GM18520 (cell line): ENCODE results near the gene ZNF692.
"Not testable (repeated sequence)": the region's sequence is repeated elsewhere in the genome, so short reads cannot be mapped to it uniquely, and the experiment has no call there.

Experiments used
- ATAC-seq: cut with Tn5 transposase; IDR thresholded peaks from one replicate; pipeline ENCODE4 v1.9.1; 2021; ENCODE audit not compliant: unreplicated experiment

Gene ZNF692

DNA sequence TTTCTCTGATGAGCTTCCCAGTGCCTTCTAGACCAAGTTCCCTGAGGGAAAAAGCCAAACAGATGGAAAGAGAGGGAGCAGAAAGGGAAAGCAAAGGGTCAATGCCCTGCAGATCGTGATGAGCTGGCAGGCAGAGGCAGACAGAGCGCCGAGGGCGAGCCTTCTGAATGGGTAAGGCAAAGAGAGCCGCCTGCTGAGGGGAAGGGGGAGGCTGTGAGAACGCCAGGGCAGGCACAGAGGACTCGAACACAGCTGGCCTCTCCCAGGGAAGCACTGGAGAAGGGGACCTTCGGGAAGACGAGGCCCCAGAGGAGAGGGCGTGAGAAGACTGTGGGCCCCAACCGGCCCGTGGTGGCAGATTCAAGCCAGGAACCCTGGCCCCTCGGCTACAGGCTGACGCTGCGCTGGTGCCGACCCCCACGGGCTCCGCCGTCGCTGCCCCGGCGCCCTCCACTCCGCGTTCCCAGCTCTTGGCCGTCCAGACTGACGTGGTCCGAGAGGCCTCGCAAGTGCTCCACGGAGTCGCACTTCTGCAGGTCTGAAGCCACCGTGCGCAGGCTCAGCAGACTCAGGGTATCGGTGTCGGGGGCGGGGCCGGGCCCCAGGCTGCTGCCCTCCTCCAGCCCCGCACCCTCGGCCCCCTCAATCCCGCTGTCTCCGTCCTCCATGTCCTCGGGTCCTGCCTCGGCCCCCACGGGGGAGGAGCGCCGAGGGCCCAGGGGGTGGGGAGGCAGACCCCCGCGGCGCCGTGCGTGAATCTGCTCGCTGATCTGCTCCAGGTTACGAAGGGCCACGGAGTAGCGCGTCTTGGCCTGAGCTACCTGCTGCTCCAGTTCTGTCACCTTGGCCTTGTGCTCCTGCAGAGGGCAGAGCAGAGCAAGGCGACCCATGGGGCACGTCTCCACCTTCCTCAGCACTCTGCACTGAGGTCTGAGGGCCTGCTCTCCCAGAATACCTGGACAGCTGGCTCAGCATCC lies 47.1 kb downstream of the ZNF692 start:
- no peak for ATAC-seq

- no peak for ATAC-seq
Observed at GRCh38 chr1:248810727-248811513, 48.0 kb downstream of the ZNF692 start.

GRCh38 chr1:248810000-248810726 lies 48.7 kb downstream of the ZNF692 start:
- ATAC-seq, result no peak

DNA sequence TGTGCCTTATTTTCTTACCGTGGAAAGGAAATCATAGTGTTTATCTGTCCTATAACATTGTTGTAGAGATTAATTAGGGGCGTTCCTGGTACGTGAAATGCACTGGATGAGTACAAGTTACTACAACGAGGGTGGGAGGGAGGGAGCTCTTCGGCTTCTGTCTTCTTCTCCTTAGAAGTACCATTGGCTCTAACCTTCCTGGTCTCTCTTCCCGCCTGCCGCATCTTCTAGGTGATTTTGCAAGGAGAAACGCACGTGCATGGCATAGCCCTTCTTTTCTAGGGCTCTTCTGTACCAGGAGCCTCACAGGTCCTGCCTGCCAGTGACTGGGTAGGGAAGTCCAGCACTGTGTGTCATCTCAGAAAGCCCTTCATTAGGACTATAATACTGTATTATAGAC lies 50.0 kb downstream of the ZNF692 start:
- no peak for ATAC-seq

- ATAC-seq, result peak; percentile 35
Observed at GRCh38 chr1:248807067-248807737, 51.7 kb downstream of the ZNF692 start.

DNA sequence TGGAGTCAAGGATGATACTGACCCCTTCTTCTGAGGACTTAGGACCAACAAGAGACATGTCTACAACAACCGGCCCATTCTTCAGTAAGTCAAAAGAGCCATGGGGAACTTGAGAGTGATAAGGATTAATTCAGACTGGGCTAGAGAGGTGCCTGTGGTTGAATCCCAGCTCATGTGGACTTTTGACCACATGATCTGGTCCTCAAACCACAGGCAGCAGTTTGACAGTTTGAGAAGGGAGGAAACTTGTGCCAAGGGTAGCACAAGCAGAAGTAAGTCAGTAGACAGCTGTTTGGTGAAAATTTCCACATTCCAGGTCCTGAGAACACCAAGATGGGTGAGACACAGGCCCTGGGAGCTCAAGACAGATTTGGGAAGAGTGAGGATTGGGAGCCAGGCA lies 53.0 kb downstream of the ZNF692 start:
- ATAC-seq, result no peak

DNA sequence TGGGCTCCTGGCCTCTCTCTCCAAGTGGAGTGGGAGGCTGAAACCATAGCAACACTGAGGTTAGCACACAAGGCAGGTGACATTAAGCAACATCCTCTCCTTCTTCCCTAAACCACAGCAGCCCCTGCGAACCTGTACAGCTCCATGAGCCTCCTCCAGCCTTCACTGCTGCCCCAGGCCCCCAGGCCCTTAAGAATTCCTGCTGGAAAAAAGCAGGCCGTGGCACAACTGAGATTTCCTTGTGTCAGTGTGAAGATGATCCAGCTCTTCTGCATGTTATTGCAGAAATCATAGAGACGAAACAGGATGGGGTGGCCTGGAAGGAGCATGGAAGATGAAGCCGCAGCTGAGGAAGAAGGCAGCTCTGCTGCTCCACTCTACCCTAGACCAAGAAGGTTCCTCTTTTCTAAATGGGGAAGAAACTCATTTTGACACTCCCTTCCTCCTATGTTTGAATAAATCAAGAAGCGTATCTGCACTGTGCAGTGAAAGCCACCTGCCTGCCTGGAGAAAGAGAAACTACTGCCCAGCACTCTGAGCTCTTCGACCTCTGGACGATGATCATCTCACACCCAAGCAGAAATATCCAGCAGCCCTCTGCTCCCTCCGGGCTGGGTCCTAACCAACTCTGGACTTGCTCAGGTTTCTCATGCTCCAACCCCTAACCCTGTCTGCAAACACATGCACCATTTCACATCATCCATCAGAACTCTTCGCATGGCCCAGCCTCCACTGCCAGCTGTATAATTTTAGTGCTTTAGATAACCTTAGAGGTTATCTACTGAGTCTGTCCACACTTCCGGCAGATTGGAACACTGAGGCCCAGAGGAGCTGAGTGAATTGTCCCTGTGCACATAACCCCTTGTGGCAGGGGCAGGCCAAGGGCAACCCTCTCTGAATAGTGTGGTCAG lies 53.9 kb downstream of the ZNF692 start:
- peak; percentile 75 for ATAC-seq

GRCh38 chr1:248803501-248803900 lies 55.4 kb downstream of the ZNF692 start:
- not testable (repeated sequence) for ATAC-seq

- ATAC-seq, result no peak
Observed at GRCh38 chr1:248802454-248802853, 56.4 kb downstream of the ZNF692 start.

GRCh38 chr1:248800459-248800858 lies 58.4 kb downstream of the ZNF692 start:
- peak; percentile 27 for ATAC-seq
